PC-9 (cell line): ENCODE measurements around the gene TBCB. TPM values are rescaled to one million over a fixed set of nuclear protein-coding genes. Genes with fewer than 3 reads are reported as not detected.

Source experiments
- BruUV-seq: library from RNA; stranded (reverse); fragments of 400-500 nt; replicated peaks from 2 replicates; lab custom pipeline; 2021; lab: Mats Ljungman, UMichigan
- CTCF ChIA-PET: fragments of 300-600 bp; sonication (Branson Sonifier 250); formaldehyde crosslinking; loops from one replicate; lab custom pipeline; 2022; ENCODE audit warnings: antibody characterized with exemption; lab: Charles Lee
- POLR2A ChIA-PET: fragments of 300-600 bp; sonication (Branson Sonifier 250); formaldehyde crosslinking; loops from one replicate; lab custom pipeline; 2022; ENCODE audit warnings: antibody characterized with exemption; ENCODE audit not compliant: unreplicated experiment; lab: Charles Lee
- DNase-seq, 2 experiments: peaks; one replicate each; pipeline versions ENCODE4 v3.0.0 to v3.0.0-alpha.2; 2015 to 2022; ENCODE audit warnings: mixed read lengths in 1 of 2
- H2AFZ ChIP-seq: fragments of 200-600 bp; sonication (generic); 2 replicates; pipeline ENCODE4 v1.8.1; 2017; ENCODE audit warnings: antibody characterized with exemption
- H3F3A ChIP-seq: fragments of 200-600 bp; sonication (generic); 2 replicates; pipeline ENCODE4 v1.8.1; 2017; ENCODE audit warnings: antibody characterized with exemption, mild to moderate bottlenecking, low read depth; ENCODE audit not compliant: insufficient read depth
- H3K27ac ChIP-seq: fragments of 200-600 bp; sonication (generic); 2 replicates; pipeline ENCODE4 v1.6.1; 2016; ENCODE audit warnings: mixed run types
- H3K27me3 ChIP-seq: fragments of 200-600 bp; sonication (generic); 2 replicates; pipeline ENCODE4 v1.6.1; 2016; ENCODE audit warnings: low read depth, mixed run types; ENCODE audit not compliant: insufficient read depth
- H3K36me3 ChIP-seq: fragments of 200-600 bp; sonication (generic); 2 replicates; pipeline ENCODE4 v1.6.1; 2016; ENCODE audit warnings: low read depth, mixed run types
- H3K4me1 ChIP-seq: fragments of 200-600 bp; sonication (generic); replicated peaks from 2 replicates; pipeline ENCODE4 v1.6.1; 2016; ENCODE audit warnings: mixed run types; ENCODE audit not compliant: insufficient read depth
- H3K4me2 ChIP-seq: fragments of 200-600 bp; sonication (generic); 2 replicates; pipeline ENCODE4 v1.6.1; 2017; ENCODE audit warnings: mixed run types
- H3K4me3 ChIP-seq: fragments of 200-600 bp; sonication (generic); 2 replicates; pipeline ENCODE4 v1.6.1; 2016; ENCODE audit warnings: mixed run types
- H3K79me2 ChIP-seq: fragments of 200-600 bp; sonication (generic); 2 replicates; pipeline ENCODE4 v1.6.1; 2017; ENCODE audit warnings: low read depth, mixed run types
- H3K9me2 ChIP-seq: fragments of 200-600 bp; sonication (generic); 2 replicates; pipeline ENCODE4 v1.8.1; 2017; ENCODE audit warnings: mild to moderate bottlenecking; ENCODE audit not compliant: insufficient read depth
- H3K9me3 ChIP-seq: fragments of 200-600 bp; sonication (generic); 2 replicates; pipeline ENCODE4 v1.8.1; 2016; ENCODE audit warnings: low read depth; ENCODE audit not compliant: insufficient read depth
- H4K20me1 ChIP-seq: fragments of 200-600 bp; sonication (generic); 2 replicates; pipeline ENCODE4 v1.8.1; 2017; ENCODE audit not compliant: insufficient read depth
- CTCF ChIP-seq: fragments of 200-600 bp; sonication (generic); conservative IDR thresholded peaks from 2 replicates; pipeline ENCODE4 v1.6.1; 2017; ENCODE audit warnings: mixed run types, antibody characterized with exemption, mild to moderate bottlenecking, moderate library complexity
- EZH2 ChIP-seq: fragments of 200-600 bp; sonication (generic); IDR thresholded peaks from 2 replicates; pipeline ENCODE4 v1.8.0; 2017; ENCODE audit warnings: antibody characterized with exemption, low read depth
- intact Hi-C: fragments of 100-400 bp; cut with micrococcal nuclease; formaldehyde crosslinking; loops from one replicate; pipeline ENCODE4 v1.10.0; 2022; ENCODE audit not compliant: unreplicated experiment
- total RNA-seq: library from RNA; stranded (reverse); gene quantifications from 2 replicates; pipeline ENCODE4 v1.2.3, GENCODE V29; 2021

TBCB gene
- total RNA-seq, 1 experiment from 2014 or later, result 126 TPM

GRCh38 chr19:36112678-36113077 is 2.6 kb upstream of the TBCB start:
- Histone ChIP-seq H4K20me1 (no peaks in the 10 kb centered on the region; the same call in 1 of the 2 replicates), H3K36me3 (no peaks in the 10 kb centered on the region), H3K27ac (no peak overlapping the region), H2AFZ (no peak overlapping the region), H3K4me1 (peaks cover 12% of the 10 kb centered on the region), H3F3A (peaks cover 18% of the 10 kb centered on the region), H3K27me3 (no peaks in the 10 kb centered on the region), H3K4me2 (no peak overlapping the region), H3K4me3 (no peak overlapping the region), H3K9me3 (no peaks in the 10 kb centered on the region), H3K79me2 (peaks cover 24% of the 10 kb centered on the region), H3K9me2 (no peaks in the 10 kb centered on the region)
- BruUV-seq, result no TSS peak
- POLR2A ChIA-PET, result no interaction called here
- intact Hi-C loops, result loop anchor here (10.0 kb wide), 1 partner anchor 58 kb away; the partner anchor contains the start of genes THAP8 and WDR62
- CTCF ChIA-PET, result no interaction called here
- TF ChIP-seq CTCF, result no peak
- no peak for TF ChIP-seq EZH2
- no peak for DNase-seq

- H3K4me2 ChIP-seq, result peak overlapping the region; percentile 88
- no peaks in the 10 kb centered on the region; the same call in 1 of the 2 replicates for H4K20me1 ChIP-seq
- ChIA-PET CTCF (interaction anchor here (0.6 kb wide), 1 partner anchor 165 kb away, joined by 3 read pairs; no protein-coding TSS in a partner anchor), POLR2A (no interaction called here)
- H3K36me3 ChIP-seq, result no peaks in the 10 kb centered on the region
- DNase-seq, result no peak
- H3K79me2 ChIP-seq, result peaks cover 24% of the 10 kb centered on the region
- TF ChIP-seq CTCF, result no peak
- TF ChIP-seq EZH2, result no peak
- BruUV-seq, result no TSS peak
- no peaks in the 10 kb centered on the region for H3K9me3 ChIP-seq
- H3K27ac ChIP-seq, result no peak overlapping the region
- H3K27me3 ChIP-seq, result no peaks in the 10 kb centered on the region
- H2AFZ ChIP-seq, result no peak overlapping the region
- H3F3A ChIP-seq, result peaks cover 18% of the 10 kb centered on the region
- no peaks in the 10 kb centered on the region for H3K9me2 ChIP-seq
- intact Hi-C loops, result loop anchor here (10.0 kb wide), 1 partner anchor 59 kb away; the partner anchor contains the start of genes THAP8 and WDR62
- H3K4me1 ChIP-seq, result peaks cover 12% of the 10 kb centered on the region
- peak overlapping the region; percentile 100 for H3K4me3 ChIP-seq
These were observed 1.8 kb upstream of the TBCB start for GRCh38 chr19:36113425-36113824.

GRCh38 chr19:36113894-36114720 is 1.2 kb upstream of the TBCB start:
- Histone ChIP-seq H4K20me1 (no peaks in the 10 kb centered on the region; the same call in 1 of the 2 replicates), H3K9me2 (no peaks in the 10 kb centered on the region), H3F3A (peaks cover 18% of the 10 kb centered on the region), H3K27me3 (no peaks in the 10 kb centered on the region), H3K36me3 (no peaks in the 10 kb centered on the region), H2AFZ (peak overlapping the region; percentile 97), H3K4me3 (peak overlapping the region; percentile 100), H3K4me1 (peaks cover 12% of the 10 kb centered on the region), H3K79me2 (peaks cover 24% of the 10 kb centered on the region), H3K9me3 (no peaks in the 10 kb centered on the region), H3K27ac (peak overlapping the region; percentile 67), H3K4me2 (peak overlapping the region; percentile 88)
- intact Hi-C loops, result loop anchor here (2.0 to 10.0 kb wide), 2 partner anchors 43 to 59 kb away; partner anchors contain the start of genes THAP8 and WDR62
- TSS peak; percentile 49 for BruUV-seq
- peak in 1 of 2 experiments; percentile 33 for DNase-seq
- ChIA-PET POLR2A (interaction anchor here (0.8 kb wide), 1 partner anchor 1606 kb away, joined by 3 read pairs; no protein-coding TSS in a partner anchor), CTCF (no interaction called here)
- TF ChIP-seq EZH2 (no peak), CTCF (peak; percentile 42; the same call in 1 of the 2 replicates)
